Upper lobe of left lung (tissue), 4 donors: ENCODE measurements around the gene ATXN7L3.

Source experiments
- CTCF ChIP-seq, 6 experiments: fragments of 450-650 bp in 4 of 6; fragments of 200-600 bp in 2 of 6; sonication (generic) in 2 of 6; IDR thresholded peaks; one replicate each; pipeline ENCODE4 v1.5.1; 2016 to 2019; ENCODE audit warnings: antibody characterized with exemption in 6 of 6
- POLR2A ChIP-seq, 4 donors: fragments of 450-650 bp; IDR thresholded peaks; one replicate each; pipeline ENCODE4 v1.5.1; 2016 to 2017; ENCODE audit warnings: antibody characterized with exemption in 4 of 4, mild to moderate bottlenecking in 2 of 4

GRCh38 chr17:44190481-44190880 lies 9.2 kb downstream of the ATXN7L3 start:
- TF ChIP-seq CTCF (IDR thresholded peaks at IDR 0.05) (no peak), POLR2A (IDR thresholded peaks at IDR 0.05) (no peak)
